Measurements from ENCODE around the gene SLC9B1. TPM values are rescaled to one million over a fixed set of nuclear protein-coding genes. Genes with fewer than 3 reads are reported as not detected.

Gene SLC9B1
- total and polyA plus RNA-seq, 2 of the 13 experiments (the other 11 are each of a cell fraction or from before 2014, with no cell fraction given), result 0.17 to 0.20 TPM

- Histone ChIP-seq H3K9me3 (ENCODE audit: low read length) (peaks cover 12% of the 10 kb centered on the region; the same call in 1 of the 2 replicates), H4K20me1 (ENCODE audit: insufficient read depth, low read length) (no peaks in the 10 kb centered on the region), H3K4me1 (ENCODE audit: insufficient read depth, low read length) (no peaks in the 10 kb centered on the region), H3K27ac (ENCODE audit: extremely low read length, insufficient read depth, low read length) (no peak overlapping the region), H3K79me2 (ENCODE audit: insufficient read depth, low read length) (no peaks in the 10 kb centered on the region), H3K9ac (ENCODE audit: insufficient read depth, low read depth, low read length) (no peak overlapping the region), H2AFZ (ENCODE audit: low read length) (no peak overlapping the region), H3K27me3 (ENCODE audit: control insufficient read depth in 1 of 2, insufficient read depth in 2 of 2, low read length in 2 of 2) (no peaks in the 10 kb centered on the region), H3K4me2 (ENCODE audit: low read depth, low read length) (no peak overlapping the region), H3K36me3 (replicated peaks in 1 of 2; ENCODE audit: control insufficient read depth in 1 of 2, insufficient read depth in 2 of 2, low read length in 2 of 2) (no peaks in the 10 kb centered on the region), H3K4me3 (replicated peaks in 1 of 3; ENCODE audit: insufficient read depth in 1 of 3, low read depth in 2 of 3, low read length in 3 of 3) (no peak overlapping the region)
- 39% methylated on average over 1 of the region's 1 CpG for WGBS (ENCODE audit: low lambda C conversion rate)
- DNase-seq (ENCODE audit: low spot score) (no peak), FAIRE-seq (no peak), ATAC-seq (no peak)
- no TSS peak for BruUV-seq (replicated peaks)
- ChIA-PET POLR2A (no interaction called here), CTCF (ENCODE audit: low intra/inter-chr PET ratio, low total read pairs) (no interaction called here)
- TF ChIP-seq MATR3 (CRISPR knock-in tag; IDR thresholded peaks at IDR 0.05) (no peak), PRMT3 (CRISPR knock-in tag; IDR thresholded peaks at IDR 0.05; ENCODE audit: borderline replicate concordance, low read depth) (no peak), ZNF18 (CRISPR knock-in tag; IDR thresholded peaks at IDR 0.05; ENCODE audit: insufficient replicate concordance) (no peak), GTF3A (CRISPR knock-in tag; conservative IDR thresholded peaks at IDR 0.05) (no peak), ZNF616 (CRISPR knock-in tag; IDR thresholded peaks at IDR 0.05; ENCODE audit: low read depth) (no peak), ZUFSP (CRISPR knock-in tag; IDR thresholded peaks at IDR 0.05; ENCODE audit: borderline replicate concordance) (no peak), RFX1 (IDR thresholded peaks at IDR 0.05) (no peak), FUBP1 (CRISPR knock-in tag; IDR thresholded peaks at IDR 0.05; ENCODE audit: borderline replicate concordance) (no peak), MAF1 (CRISPR knock-in tag; IDR thresholded peaks at IDR 0.05; ENCODE audit: borderline replicate concordance) (no peak), THRA (CRISPR knock-in tag; IDR thresholded peaks at IDR 0.05; ENCODE audit: borderline replicate concordance) (no peak), ZNF703 (CRISPR knock-in tag; IDR thresholded peaks at IDR 0.05; ENCODE audit: borderline replicate concordance) (no peak), THYN1 (CRISPR knock-in tag; IDR thresholded peaks at IDR 0.05; ENCODE audit: borderline replicate concordance, low read depth) (no peak), ZNF484 (CRISPR knock-in tag; IDR thresholded peaks at IDR 0.05; ENCODE audit: borderline replicate concordance, low read depth) (no peak), NFIC (IDR thresholded peaks at IDR 0.05; ENCODE audit: low read length) (no peak), SMARCE1 (IDR thresholded peaks at IDR 0.05; ENCODE audit: borderline replicate concordance) (no peak)
- in situ Hi-C loops (cut with HindIII; ENCODE audit: extremely low pct_ligation_motif_present, low pct_unique_long_range_greater_than_20kb) (no loop called here), intact Hi-C loops (cut with micrococcal nuclease; ENCODE audit: unreplicated experiment) (no loop called here)
Observed at GRCh38 chr4:102994803-102995202, 24.7 kb downstream of the SLC9B1 start.
